GM19468 (cell line): Measurements from ENCODE around the gene ME3.
"Not testable (repeated sequence)": the region's sequence is repeated elsewhere in the genome, so short reads cannot be mapped to it uniquely, and the experiment has no call there.

Source experiments
- ATAC-seq: cut with Tn5 transposase; IDR thresholded peaks from one replicate; pipeline ENCODE4 v1.9.1; 2021; ENCODE audit warnings: mild to moderate bottlenecking, moderate library complexity, moderate number of reproducible peaks; ENCODE audit not compliant: unreplicated experiment; ENCODE audit errors: extremely low read depth

The ME3 gene

GRCh38 chr11:86535773-86536172, 136.6 kb downstream of the ME3 start:
- ATAC-seq = no peak

DNA sequence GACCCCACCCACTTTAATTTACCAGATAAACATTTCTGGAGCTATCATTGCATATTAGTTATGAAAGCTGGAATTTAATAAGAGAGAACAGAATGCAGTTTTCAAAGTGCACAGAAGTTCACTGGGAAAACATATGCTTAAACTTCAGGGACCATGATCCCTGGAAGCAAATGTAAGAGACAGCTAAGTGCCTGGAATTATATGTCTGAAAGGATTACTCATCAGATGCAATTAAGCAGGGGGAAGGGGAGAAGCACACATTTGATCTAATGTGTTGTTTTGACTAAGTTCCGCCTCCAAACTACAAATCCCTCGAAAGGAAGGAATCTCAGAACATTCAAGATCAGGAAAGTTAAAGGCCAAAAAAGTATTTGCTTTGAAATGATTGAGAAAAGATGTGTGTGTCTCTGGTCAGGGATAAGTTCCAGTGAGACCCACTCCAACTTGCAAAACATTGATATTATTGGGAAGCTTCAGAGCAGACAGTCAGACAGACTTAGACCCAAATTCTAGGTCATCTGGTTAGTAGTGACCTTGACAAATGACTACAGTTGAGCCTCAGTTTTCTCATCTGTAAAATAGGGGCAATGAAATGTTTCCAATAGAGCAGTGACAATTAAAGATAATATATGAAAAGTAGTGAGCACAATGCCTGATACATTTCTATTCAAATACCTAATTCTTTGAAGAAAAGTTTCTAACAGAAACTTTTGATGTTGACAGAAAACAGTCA, 147.6 kb downstream of the ME3 start:
- no peak for ATAC-seq

DNA sequence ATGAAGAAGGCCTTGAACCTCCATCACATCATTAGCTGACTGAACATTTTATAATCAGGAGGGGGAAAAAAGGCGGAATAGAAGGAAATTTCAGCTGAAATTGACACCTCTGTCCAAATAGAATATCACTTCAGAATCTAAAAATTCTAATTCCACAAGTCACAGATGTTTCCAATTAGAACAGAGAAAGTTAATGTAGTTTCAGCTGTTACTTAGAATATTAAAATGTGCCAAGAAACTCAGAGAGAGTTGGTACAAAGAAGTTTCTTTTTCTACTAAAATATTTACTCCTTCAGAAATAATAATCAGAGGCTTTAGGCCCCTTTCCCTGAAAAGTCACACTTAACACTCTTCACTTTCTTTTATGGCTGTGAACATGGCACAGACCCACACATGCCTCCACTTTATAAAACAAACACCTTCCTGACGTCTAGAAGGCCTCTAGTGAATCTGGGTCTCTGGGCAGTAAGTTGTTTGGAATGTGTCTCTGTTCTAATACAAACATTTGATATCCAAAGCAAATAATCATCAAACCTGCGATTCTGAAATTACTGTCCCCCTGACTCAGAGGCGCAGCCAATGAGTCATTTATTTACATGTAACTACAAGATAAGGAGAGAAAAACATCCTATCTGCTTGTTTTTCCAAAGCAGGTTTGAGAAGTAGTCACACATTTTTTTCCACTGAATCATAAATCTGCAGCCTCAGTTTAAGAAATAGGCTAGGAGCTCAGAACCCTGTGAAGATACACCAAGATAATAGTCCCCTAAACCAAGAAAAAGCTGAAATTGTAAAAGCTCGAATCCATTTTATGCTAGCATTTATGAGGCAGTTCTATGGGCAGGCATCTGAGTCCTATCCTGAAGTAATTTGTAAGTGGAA, 148.4 kb downstream of the ME3 start:
- ATAC-seq = no peak

DNA sequence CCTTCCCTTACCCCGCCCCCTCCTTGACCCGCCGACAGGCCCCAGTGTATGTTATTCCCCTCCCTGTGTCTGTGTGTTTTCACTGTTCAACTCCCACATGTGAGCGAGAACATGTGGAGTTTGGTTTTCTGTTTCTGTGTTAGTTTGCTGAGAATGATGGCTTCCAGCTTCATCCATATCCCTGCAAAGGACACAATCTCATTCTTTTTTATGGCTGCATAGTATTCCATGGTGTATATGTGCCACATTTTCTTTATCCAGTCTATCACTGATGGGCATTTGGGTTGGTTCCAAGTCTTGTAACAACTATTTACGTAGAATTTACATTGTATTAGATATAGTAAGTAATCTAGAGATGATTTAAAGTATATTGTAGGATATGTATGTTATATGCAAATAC, 149.9 kb downstream of the ME3 start:
- ATAC-seq = not testable (repeated sequence)

DNA sequence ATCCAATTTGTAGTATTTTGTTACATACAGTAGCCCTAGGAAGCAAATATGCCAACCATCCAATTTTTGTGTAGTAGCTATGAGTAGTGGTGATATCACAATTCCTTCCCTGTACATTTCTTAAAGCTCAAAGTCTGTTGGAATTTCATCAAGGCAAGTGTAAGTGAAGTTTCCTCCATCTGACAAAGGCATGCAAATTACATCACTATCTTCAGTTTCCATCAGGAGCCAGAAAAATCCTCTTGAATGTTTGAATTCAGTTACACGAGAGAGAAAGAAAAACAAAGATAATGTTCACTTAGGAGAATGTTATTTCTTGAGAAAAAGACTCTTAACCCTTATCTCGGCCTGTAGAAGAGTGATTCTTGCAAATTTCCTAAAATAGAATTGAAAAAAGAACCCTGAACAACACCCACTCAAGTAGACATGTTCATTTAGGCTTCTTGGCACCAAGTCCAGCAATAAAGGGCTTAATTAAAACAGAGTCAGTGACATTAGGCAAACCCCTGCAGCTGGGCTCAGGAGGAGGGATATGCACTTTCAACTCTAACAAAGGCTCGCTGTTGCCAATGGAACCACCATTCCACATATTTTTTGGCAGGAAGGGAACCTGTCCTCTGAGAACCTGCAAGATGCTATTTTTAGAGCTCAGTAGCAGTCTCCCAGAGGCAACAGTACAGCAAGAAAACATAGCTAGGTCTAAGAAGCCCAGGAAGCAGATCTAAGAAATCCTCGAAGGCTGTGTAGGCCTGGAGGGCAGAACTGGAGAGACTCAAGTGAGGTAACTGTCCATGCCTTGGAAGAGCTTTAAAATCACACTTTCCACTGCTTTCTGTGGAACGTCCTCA, 153.1 kb downstream of the ME3 start:
- ATAC-seq = no peak

DNA sequence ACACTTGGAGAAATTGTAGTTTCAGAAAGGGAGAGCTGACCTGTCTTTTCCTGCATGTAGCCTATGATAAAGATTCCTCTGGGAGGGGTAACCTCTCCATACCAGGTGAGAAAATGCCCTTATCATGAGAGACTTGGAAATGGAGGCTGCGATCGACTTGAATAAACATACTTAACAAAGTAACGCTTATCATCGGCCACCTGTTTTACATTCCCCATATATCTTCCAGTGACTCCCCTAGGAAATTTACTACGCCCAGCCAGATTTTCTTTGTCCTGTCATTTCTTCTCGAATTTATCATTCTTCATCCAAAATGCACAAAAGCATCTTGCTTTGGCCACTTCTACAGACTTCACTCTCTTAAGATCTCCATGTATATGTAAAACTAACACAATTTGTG, 154.2 kb downstream of the ME3 start:
- ATAC-seq = no peak

- no peak for ATAC-seq
These were observed 154.9 kb downstream of the ME3 start for GRCh38 chr11:86517557-86517956.

GRCh38 chr11:86515297-86516094, 156.9 kb downstream of the ME3 start:
- ATAC-seq = no peak

GRCh38 chr11:86514453-86514852, 158.0 kb downstream of the ME3 start:
- ATAC-seq = no peak

DNA sequence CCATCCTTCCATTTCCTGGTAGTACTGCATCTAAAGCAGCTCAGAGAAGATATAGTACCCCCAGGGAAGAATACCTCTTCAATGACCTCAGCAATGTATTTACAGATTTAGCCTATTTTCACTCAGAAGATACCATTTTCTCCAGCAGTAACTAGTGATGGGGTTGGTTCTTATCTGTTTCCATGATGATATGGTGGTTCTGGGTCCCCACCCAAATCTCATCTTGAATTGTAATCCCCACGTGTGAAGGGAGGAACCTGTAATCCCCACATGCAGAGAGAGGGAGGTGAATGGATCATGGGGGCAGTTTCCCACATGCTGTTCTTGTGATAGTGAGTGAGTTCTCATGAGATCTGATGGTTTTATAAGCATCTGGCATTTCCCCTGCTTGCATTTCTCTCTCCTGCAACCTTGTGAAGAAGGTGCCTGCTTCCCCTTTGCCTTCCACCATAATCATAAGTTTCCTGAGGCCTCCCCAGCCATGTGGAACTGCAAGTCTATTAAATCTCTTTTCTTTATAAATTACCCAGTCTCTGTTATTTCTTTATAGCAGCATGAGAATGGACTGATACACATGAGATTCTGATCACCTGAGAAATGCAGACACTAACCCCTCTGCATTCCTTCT, 158.6 kb downstream of the ME3 start:
- ATAC-seq = no peak

DNA sequence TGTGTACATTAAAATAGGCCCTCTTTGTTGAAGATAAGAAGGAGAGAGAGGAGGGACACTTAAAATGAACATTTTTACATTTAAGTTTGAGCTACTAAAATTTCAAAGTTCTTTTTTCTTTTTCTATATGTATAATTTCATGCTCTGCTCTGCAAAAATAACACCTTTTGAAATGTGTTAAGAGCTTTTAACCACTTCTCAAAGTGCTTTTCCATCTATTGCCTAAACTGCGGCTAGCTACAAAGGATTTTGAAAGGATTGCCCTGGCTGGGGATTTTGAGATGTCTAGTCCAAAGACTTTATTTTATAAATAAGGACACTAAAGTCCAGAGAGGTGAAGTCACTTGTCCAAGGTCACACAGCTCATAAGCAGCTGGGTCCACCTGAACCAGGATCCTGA, 159.3 kb downstream of the ME3 start:
- ATAC-seq = no peak

DNA sequence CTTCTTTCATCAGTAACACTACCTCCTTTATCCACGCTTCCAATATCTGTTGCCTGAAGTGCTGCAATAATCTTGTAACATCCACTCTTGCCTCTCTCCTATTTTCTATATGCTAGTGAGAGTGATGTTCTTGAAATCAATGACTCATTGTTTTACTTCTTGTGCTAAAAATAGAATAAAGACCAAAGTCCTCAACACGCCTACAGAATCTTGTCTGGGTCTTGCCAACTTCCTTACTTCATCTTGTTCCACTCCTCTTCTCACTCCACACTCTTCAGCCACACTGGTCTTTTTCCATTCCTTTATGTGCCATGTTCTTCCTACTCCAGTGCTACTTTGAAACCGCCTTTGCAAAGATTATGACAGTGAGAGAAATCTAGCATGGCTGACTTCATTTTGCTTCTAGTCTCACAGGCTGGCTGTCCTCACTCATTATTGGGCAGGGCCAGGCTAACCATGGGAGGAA, 161.3 kb downstream of the ME3 start:
- ATAC-seq = peak; percentile 51

DNA sequence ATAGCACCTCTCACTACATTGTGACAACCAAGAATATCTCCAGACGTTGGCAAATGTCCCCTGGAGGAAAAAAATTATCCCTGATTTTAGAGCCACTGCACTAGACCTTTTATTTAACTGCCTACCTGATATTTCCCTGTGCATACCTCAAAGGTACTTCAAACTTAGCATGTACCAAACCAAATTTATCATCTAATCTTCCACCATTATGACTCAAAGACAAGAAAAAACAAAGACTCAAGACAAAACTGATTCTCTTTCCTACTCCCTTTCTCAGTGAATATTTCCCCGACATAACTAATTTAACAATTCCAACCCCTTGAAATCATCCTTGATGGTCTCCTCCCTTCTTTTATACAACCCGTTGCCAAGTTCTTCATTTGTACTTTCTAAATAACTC, 161.7 kb downstream of the ME3 start:
- no peak for ATAC-seq

GRCh38 chr11:86510097-86510496, 162.3 kb downstream of the ME3 start:
- ATAC-seq = no peak

DNA sequence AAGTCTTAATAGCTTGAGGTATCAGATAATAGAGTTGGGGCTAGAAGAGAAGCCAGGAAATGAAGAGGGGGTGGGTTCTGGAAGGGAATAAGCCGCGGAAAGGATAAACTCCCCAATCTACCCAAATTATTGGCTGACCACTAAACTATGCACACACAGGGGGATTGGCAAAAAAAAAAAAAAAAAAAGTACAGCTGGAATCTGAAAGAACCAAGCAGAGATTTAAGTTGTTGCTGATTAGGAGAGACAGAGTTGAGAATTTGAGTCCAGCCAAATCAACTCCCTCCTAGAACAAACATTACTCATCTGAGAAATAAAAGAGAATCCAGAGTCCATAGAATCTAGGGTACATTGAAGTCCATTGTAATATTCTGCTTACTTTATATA, 162.8 kb downstream of the ME3 start:
- ATAC-seq = no peak

GRCh38 chr11:86508604-86509587, 163.5 kb downstream of the ME3 start:
- no peak for ATAC-seq

DNA sequence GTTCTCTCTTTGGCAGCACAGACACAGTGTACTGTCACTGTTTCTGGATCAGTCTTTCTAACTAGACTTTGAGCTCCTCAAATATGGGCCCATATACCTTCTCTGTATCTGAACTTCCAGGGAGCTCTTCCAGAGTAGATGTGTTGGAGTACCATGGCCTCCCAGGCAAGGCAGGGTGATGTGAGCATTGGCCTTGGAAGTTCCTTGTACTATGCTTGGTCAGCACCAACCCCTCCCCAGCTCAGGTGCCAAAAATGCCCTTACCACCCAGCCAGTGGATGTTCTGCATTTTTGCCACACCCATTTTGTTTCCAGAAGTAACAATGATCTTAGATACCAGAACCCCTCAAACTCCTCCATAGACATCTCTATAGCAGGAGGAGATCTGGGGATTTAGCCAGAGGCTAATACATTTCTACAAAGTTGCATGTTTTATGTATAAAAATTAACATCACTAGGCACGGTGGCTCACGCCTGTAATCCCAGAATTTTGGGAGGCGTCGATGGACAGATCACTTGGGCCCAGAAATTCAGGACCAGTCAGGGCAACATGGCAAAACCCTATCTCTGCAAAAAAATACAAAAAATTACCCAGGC, 165.1 kb downstream of the ME3 start:
- no peak for ATAC-seq

GRCh38 chr11:86506235-86506634, 166.2 kb downstream of the ME3 start:
- no peak for ATAC-seq
